ENCODE measurements around the gene IL25. TPM values are rescaled to one million over a fixed set of nuclear protein-coding genes. Genes with fewer than 3 reads are reported as not detected.
A peak's percentile ranks its signal among the peaks of the same experiment; 100 is the strongest.

The IL25 gene
- total and polyA plus RNA-seq, 2 of the 13 experiments (the other 11 are each of a cell fraction or from before 2014, with no cell fraction given) = not detected

GRCh38 chr14:23327947-23328744 lies 44.5 kb upstream of the IL25 start (continued):
- TF ChIP-seq HNF1B (CRISPR knock-in tag; IDR thresholded peaks at IDR 0.05) (0 out of 2 replicates have a peak, but pooled peaks have one; percentile 22), ZNF224 (CRISPR knock-in tag; IDR thresholded peaks at IDR 0.05) (no peak), AGO2 (optimal IDR thresholded peaks at IDR 0.05; ENCODE audit: low read depth, low read length) (no peak), MIER2 (CRISPR knock-in tag; IDR thresholded peaks at IDR 0.05) (0 out of 2 replicates have a peak, but pooled peaks have one; percentile 37), ZNF878 (CRISPR knock-in tag; IDR thresholded peaks at IDR 0.05) (no peak), ZBTB25 (CRISPR knock-in tag; IDR thresholded peaks at IDR 0.05) (peak; percentile 33; the same call in 1 of the 2 replicates), ATAD3A (CRISPR knock-in tag; IDR thresholded peaks at IDR 0.05) (no peak), KAT7 (CRISPR knock-in tag; IDR thresholded peaks at IDR 0.05; ENCODE audit: borderline replicate concordance) (no peak), AGO1 (IDR thresholded peaks at IDR 0.05; ENCODE audit: low read depth, low read length, poor library complexity, severe bottlenecking) (no peak), SRF (IDR thresholded peaks at IDR 0.05; ENCODE audit: low read depth, low read length) (no peak), GATAD1 (CRISPR knock-in tag; IDR thresholded peaks at IDR 0.05) (no peak), NAIF1 (CRISPR knock-in tag; IDR thresholded peaks at IDR 0.05; ENCODE audit: borderline replicate concordance) (no peak), ARID3A (IDR thresholded peaks at IDR 0.05; ENCODE audit: low read depth, low read length) (peak; percentile 83), SOX13 (IDR thresholded peaks at IDR 0.05) (no peak), SOX13 (CRISPR knock-in tag; conservative IDR thresholded peaks at IDR 0.05 in 1 of 2, IDR thresholded peaks at IDR 0.05 in 1 of 2) (peak in 1 of 2 experiments; percentile 15; a peak in 1 of 4 replicates), TOPORS (CRISPR knock-in tag; IDR thresholded peaks at IDR 0.05) (0 out of 2 replicates have a peak, but pooled peaks have one; percentile 23), ISL2 (CRISPR knock-in tag; IDR thresholded peaks at IDR 0.05) (0 out of 2 replicates have a peak, but pooled peaks have one; percentile 10), POLR2AphosphoS5 (IDR thresholded peaks at IDR 0.05; ENCODE audit: low read depth, low read length) (no peak), ZSCAN29 (CRISPR knock-in tag; conservative IDR thresholded peaks at IDR 0.05) (no peak), ELK4 (CRISPR knock-in tag; IDR thresholded peaks at IDR 0.05; ENCODE audit: borderline replicate concordance) (no peak), ZNF672 (CRISPR knock-in tag; IDR thresholded peaks at IDR 0.05) (no peak), THAP7 (CRISPR knock-in tag; IDR thresholded peaks at IDR 0.05) (no peak), HNRNPK (IDR thresholded peaks at IDR 0.05; ENCODE audit: low read depth, low read length, poor library complexity, severe bottlenecking) (no peak)

Measured in HepG2 (cell line).